Measurements from ENCODE around the gene PHACTR1.

- TF ChIP-seq, protein P1, sequence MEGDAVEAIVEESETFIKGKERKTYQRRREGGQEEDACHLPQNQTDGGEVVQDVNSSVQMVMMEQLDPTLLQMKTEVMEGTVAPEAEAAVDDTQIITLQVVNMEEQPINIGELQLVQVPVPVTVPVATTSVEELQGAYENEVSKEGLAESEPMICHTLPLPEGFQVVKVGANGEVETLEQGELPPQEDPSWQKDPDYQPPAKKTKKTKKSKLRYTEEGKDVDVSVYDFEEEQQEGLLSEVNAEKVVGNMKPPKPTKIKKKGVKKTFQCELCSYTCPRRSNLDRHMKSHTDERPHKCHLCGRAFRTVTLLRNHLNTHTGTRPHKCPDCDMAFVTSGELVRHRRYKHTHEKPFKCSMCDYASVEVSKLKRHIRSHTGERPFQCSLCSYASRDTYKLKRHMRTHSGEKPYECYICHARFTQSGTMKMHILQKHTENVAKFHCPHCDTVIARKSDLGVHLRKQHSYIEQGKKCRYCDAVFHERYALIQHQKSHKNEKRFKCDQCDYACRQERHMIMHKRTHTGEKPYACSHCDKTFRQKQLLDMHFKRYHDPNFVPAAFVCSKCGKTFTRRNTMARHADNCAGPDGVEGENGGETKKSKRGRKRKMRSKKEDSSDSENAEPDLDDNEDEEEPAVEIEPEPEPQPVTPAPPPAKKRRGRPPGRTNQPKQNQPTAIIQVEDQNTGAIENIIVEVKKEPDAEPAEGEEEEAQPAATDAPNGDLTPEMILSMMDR (conservative IDR thresholded peaks at IDR 0.05; ENCODE audit: low read depth, low read length): no peak
- TF ChIP-seq EZH2 (IDR thresholded peaks at IDR 0.05; ENCODE audit: borderline replicate concordance, low read depth, low read length, poor library complexity, severe bottlenecking): no peak
These were observed 215.1 kb downstream of the PHACTR1 start for GRCh38 chr6:12931639-12932038.
